Hippocampal formation (tissue), 2 donors: ENCODE results near the gene METRN.
"Not testable (repeated sequence)": the region's sequence is repeated elsewhere in the genome, so short reads cannot be mapped to it uniquely, and the experiment has no call there.

Source experiments
- DNase-seq, 2 donors: peaks; one replicate each; lab custom pipeline; 2025; lab: John Stamatoyannopoulos, UW

Gene METRN

DNA sequence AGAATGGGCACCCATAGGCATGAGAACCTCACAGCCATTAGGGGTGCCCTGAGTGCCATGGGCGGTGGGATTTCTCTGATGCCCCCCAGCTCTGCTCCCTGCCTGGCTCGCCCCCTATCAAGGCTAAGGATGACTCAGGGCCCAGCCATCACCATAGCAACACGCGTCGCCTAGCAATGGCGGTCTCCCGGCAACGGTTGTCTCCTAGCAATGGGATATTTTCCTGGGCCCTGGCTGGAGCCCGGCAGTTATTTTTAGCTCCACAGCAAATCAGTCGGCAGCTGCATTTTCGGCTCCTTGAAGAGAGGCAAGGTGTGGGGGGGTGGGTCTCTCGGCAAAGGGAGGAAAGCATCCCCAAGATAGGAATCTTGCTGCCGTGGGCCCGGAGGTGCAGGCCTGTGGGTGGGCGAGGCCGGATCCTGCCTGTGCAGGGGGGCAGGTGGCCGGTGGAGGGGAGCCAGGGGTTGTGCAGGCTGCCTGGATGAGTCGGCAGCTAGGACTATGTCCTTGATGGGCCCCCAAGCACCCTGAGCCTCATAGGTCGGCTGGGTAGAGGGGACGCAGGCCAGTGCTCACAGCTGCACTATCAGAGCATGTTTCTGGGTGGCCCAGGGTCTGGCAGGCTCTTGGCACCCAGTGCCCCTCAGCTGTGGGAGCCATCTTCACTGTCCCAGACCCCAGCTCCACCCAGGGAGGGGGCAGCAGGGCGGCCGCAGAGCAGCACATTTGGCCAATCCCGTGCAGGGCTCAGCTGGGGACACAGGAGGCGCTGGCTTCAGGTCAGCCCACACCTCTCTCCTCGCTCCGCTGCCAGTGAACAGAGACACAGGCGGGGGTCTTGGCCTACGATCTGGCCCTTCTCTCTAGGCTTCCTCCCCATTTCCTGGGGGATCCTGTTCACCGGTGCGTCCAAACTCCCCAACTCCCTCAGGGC, 5.1 kb upstream of the METRN start:
- peak; percentile 64 to 75 for DNase-seq

DNA sequence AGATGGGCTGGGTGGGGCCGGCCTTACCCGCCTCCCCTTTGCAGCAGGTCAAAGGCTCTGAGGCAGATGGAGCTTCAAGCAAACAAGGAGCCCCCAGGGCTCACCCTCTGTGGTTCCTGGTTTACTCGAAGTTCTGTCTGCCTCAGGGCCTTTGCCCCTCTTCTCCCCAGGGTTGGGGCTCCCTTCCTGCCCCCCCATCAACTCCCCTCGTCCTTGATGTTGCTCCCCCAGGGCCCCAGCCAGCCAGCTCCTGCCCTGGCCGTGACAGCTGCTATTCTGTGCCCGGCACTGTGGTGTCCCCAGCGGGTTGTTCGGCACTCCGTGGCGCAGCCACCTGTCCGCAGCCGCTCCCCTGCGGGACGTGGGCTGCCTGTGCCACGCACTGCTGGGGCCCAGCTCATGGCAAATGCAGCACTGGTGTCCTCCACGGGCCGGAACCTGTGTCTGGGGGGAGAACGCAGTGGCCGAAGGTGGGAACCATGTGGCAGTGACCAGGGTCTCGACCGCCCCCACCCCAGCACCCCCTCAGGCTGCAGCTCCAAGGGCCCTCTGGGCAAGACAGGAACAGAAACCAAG, 4.3 kb upstream of the METRN start:
- no peak for DNase-seq

DNA sequence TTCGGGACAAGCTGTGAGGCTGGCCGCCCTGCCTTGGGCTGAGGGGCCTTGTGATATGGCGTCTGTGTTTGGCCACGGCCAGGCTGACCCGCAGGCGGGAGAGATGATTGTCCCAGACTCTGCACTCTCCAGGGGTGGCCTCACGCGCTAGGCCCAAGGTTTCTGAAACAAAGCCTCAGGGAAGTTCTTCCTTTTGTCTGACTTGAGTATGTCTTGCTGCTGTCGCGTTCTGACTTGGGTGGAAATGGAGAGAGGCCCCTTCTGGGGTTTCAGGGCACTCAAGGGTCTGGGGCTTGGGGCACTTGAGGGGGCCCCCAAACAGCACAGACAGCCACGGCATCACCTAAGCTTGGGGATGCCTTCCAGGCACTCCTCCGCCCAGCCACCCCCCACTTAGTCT, 3.8 kb upstream of the METRN start:
- no peak for DNase-seq

DNA sequence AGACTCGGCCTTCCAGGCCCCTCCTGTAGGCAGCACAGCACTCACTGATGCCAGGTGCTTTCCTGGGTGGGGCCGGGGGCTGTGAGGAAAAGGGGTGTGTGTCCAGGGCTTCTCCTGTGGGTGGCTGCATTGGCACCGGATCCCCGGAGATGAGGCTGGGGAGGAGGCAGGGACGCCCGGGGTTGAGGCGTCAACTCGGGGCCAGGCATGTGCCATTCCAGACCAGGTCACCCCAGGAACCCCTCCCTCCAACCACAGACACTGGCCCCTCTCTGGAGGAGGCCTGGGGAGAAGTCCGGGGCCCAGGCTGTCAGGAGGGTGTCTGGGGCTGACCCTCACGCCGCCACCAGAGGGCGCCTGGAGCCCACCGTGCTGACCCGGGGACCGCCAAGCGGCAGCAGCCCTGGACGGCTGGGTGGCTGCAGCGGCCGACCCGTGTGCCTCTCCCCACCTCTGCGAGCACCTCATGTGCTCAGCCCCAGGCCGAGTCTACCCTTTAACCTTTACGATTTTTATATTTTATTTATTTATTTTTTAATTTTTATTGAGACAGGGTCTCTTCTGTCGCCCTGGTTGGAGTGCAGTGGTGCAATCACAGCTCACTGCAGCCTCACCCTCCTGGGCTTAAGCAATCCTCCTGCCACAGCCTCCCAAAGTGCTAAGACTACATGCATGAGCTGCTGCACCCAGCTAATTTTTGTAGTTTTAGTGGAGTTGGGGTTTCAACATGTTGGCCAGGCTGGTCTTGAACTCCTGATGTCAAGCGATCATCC, 3.2 kb upstream of the METRN start:
- DNase-seq: peak in 1 of 2 donors; percentile 63

DNA sequence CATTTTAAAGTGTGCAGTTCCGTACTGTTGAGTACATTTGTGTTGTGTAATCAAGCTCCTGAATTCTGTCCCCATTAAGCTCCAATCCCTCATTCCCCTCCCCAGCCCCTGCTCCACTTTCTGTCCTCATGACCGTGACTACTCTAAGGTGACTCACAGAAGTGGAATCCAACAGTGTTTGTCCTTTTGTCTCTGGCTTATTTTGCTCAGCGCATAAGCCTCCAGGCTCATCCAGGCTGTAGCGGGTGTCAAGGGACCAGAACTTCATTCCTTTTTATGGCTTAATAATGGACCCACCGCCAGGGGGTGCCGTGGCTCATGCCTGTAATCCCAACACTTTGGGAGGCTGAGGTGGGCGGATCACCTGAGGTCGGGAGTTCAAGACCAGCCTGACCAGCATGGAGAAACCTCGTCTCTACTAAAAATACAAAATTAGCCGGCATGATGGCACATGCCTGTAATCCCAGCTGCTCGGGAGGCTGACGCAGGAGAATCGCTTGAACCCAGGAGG, 2.1 kb upstream of the METRN start:
- DNase-seq: not testable (repeated sequence)

DNA sequence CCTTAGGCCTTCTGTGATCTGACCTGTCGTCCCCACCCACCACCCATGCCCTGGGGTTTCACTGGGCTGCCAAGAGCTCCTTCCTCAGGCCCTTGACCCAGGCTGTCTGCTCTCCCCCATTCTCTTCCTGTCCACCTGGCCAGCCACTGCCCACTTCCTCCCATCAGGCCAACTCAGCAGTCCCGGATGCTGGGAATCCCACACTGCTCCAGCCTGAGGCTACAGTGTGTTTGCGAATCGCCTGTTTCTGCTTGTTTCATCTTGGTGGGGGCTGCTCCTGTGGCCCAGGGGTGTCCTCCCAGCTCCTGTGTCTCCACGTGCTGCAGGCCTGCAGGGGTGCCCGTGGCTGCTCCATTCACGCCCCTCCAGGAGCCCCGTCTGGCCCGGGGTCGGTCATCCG, 839 bp upstream of the METRN start:
- DNase-seq: no peak

DNA sequence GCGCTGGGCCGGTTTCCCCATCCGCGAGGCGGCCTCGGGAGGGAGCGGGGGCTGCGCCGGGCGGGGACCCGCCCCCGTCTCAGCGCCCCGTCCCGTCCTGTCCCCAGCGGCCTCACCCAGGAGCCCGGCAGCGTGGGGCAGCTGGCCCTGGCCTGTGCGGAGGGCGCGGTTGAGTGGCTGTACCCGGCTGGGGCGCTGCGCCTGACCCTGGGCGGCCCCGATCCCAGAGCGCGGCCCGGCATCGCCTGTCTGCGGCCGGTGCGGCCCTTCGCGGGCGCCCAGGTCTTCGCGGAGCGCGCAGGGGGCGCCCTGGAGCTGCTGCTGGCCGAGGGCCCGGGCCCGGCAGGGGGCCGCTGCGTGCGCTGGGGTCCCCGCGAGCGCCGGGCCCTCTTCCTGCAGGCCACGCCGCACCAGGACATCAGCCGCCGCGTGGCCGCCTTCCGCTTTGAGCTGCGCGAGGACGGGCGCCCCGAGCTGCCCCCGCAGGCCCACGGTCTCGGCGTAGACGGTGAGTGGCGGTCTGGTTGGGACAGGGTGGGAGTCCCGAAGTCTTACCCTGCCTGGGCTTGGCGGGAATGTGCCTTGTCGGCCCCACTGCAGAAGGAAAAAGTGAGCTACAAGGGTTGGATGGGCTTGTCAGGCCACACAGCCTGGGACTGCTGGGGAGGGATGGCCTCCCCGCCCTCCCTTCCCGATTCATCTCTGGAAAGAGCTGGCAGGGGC, 720 bp downstream of the METRN start:
- no peak for DNase-seq

DNA sequence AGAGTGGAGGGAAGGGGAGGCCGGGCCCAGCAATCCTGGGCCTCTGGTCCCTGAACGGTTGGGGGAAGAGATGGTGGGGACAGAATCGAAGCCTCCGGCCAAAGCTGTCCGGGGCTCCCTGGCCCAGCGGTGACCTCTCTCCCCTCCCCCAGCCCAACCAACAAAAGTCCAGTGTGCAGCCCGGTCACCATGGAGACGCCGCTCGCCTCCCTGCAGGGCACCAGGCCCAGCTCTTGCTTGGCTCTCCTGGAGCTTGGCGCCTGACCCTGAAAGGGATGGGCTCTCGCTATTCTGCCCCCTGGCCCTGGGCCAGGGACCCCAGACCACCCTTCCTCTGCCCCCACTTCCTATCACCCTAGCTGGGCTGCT, 1.3 kb downstream of the METRN start:
- DNase-seq: peak; percentile 86 to 89

DNA sequence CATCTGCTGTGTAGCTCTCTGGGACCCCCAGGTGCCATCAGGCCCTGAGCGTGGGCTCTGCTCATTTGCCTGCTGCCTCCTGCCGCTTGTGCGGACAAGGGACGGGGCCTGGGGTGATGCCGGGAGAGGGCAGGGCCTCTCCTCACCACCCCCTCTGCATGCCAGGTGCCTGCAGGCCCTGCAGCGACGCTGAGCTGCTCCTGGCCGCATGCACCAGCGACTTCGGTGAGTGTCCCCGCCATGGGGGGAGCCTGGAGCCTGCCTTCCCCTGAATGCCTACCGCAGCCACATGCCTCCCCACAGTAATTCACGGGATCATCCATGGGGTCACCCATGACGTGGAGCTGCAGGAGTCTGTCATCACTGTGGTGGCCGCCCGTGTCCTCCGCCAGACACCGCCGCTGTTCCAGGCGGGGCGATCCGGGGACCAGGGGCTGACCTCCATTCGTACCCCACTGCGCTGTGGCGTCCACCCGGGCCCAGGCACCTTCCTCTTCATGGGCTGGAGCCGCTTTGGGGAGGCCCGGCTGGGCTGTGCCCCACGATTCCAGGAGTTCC, 1.9 kb downstream of the METRN start:
- no peak for DNase-seq

DNA sequence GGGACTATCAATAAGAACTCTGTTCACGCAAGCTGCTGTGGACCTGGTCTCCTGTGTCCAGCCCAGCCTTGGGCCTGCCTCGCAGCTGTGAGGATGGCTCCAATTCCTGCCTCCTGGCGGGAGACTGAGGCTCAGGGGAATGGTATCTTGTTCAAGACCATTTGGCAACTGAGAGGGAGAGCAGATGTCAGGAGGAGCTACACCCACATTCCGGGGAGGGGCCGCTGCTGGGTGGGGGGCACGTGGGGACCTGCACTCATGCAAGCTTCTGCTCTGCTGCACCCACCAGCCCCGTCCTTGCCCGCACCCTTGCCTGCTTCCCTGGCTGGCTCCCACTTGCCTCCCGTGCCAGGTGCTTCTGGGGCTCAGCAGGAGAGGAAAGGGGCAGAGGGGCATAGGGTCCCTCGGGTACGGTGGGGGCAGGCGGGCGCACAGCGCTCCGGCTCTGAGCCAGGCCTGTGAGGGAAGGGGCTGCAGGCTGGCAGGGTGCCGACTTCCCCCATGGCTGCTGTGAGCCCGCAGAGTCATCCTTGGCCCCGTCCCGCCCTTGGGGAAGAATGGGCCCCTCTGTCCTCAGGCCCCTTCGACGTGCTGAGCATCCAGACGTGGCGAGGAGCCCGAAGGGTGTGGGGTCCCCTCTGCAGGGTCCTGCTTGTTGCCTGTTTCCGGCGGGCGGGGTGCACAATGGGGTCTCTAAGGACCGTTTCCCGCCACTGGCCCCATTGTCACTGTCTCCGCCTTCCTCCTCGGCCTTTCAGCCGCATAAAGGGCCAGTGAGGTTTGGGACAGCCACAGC, 2.7 kb downstream of the METRN start:
- DNase-seq: no peak

DNA sequence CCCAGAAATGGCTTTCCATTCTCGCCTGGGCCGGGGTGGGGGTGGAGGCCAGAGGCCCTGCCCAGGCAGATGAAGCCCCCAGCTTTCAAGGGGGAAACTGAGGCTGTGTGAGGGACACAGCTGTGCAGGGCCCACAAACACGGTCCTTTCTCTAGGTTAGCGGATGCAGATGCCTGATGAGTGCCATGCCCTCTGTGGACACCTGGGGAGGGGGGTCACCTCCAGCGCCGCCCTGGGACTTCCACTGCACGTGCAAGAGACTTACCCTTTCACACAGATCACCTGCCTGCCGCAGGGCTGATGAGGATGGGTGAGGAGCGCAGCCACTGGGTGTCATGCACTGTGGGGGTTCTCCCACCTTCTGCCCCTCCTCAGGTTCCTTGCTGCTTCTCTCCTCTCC, 3.5 kb downstream of the METRN start:
- DNase-seq: no peak

DNA sequence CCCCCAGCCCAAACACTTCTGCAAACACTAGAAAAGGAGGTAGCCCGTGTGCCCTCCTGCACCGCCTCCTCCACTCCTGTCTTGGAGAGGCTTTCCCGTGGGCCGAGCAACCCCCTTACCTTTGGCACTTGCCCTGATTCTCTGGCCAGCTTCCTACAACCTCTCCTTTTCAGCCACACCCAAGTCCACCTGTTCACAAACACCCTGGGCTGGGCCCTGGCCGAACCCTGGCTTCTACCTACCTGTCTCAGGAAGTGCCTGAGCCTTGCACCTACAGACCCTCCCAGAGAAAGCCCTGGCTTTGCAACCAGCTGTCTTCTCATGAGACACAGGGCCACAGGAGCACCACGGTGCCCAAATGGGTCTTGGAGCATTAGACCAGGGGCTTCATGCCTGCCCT, 4.0 kb downstream of the METRN start:
- no peak for DNase-seq

DNA sequence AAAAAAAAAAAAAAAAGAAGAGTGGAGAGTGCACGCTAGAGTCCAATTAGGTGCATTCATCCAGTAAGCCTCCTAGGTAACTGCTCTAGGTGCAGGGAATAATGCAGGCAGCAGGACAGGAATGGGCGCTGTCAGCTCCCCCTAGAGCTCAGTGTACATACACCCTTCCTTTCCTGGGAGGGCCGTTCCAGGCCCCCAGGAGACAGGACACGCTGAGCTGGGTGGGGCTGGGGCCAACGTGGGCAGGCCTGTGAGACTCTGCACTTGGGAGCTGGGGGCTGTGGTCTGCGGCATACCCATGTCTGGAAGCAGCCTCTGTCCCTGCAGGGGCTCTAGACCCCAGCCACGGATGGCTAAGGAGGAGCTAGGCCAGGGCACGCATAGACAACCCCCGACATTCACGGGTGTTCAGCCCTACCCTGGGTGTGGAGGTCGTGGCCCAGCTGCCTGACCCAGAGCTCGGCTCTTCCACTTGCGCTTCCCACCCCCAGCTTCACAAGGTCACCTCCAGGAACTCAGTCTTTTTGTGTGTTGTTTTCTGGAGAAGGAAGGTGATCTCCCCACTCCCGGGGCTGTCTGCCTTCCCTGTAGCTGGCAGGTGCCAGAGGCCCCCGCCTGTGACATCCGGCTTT, 5.0 kb downstream of the METRN start:
- DNase-seq: no peak

DNA sequence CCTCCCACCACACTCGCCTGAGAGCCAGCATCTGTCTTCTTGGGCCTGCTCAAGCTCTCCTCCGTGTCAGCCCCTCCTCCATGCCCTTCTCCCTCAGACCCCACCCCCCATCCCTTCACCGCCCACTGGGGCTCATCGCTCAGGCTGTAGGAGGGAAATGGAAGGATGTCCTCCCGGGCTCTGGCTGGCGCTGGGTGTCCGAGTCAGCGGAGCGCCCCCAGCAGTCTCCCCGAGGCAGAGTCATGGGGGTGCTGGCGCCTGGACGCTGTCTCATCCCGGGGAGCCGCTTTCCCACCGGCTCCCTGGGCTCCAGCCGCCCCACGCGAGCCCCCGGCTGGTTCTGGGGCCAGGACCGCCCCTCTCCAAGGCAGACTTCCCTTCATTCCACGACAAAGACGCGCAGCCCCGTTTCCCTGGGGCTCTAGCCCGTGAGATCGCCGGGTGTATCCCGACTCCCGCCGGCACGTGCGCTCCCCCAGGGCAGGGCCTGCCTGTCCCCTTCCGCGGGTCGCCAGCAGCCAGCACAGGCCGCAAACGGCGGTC, 5.6 kb downstream of the METRN start:
- peak; percentile 41 to 52 for DNase-seq

DNA sequence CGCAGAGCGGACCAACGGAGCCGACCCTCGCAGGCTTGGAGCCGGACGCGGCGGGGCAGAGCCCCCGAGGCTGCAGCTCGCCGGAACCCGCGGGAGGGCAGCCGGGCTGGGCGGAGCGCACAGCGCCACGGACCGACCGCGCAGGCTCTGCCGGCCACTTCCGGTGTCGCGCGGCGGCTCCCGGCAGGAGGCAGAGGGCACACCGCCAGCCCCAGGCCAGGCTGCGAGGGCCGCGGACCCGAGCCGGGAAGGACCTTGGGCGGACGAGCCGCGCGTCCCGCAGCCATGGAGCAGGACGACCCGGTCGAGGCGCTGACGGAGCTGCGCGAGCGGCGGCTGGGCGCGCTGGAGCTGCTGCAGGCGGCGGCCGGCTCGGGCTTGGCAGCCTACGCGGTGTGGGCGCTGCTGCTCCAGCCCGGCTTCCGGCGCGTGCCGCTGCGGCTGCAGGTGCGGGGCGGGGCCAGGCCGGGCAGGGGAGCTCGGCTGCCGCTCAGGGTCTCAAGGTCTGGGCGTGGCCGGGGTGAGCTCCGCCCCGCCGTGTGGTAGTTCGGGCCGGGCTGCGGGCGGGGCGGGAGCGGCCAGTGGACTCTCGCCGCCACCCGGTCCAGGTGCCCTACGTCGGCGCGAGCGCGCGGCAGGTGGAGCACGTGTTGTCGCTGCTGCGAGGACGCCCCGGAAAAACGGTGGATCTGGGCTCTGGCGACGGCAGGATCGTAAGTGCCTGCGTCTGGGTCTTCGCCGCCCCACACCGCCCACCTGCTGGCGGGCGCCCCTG, 6.3 kb downstream of the METRN start, which contains the start of gene ANTKMT:
TSS of gene ANTKMT (plus strand) at position 157 of the 775 bp plus-strand sequence. CDS start at position 286, 129 bp downstream.
- DNase-seq: peak; percentile 58 to 77

DNA sequence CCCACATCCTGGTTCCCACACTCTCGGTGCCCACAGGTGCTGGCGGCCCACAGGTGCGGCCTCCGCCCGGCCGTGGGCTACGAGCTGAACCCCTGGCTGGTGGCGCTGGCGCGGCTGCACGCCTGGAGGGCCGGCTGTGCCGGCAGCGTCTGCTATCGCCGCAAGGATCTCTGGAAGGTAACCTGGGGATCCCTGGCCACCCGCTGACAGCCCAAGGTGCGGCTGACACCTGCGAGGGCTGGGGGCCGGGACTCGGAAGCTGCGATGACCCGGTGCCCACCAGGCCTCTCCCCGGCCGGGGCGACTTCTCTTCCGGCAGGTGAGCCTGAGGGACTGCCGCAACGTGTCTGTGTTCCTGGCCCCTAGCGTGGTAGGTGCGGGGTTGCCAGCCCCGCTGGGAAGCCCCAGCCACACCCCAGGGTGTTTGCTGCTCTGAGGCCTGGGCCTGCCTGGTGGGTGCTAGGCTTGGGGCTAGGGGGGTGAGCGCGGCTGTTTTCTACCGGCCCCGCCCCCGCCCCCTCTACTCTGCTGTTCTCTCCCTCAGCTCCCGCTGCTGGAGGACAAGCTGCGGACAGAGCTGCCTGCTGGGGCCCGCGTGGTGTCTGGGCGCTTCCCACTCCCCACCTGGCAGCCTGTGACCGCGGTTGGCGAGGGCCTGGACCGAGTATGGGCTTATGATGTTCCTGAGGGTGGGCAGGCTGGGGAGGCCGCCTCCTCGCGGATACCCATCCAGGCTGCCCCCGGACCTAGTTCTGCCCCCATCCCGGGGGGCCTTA, 7.0 kb downstream of the METRN start:
- DNase-seq: no peak

DNA sequence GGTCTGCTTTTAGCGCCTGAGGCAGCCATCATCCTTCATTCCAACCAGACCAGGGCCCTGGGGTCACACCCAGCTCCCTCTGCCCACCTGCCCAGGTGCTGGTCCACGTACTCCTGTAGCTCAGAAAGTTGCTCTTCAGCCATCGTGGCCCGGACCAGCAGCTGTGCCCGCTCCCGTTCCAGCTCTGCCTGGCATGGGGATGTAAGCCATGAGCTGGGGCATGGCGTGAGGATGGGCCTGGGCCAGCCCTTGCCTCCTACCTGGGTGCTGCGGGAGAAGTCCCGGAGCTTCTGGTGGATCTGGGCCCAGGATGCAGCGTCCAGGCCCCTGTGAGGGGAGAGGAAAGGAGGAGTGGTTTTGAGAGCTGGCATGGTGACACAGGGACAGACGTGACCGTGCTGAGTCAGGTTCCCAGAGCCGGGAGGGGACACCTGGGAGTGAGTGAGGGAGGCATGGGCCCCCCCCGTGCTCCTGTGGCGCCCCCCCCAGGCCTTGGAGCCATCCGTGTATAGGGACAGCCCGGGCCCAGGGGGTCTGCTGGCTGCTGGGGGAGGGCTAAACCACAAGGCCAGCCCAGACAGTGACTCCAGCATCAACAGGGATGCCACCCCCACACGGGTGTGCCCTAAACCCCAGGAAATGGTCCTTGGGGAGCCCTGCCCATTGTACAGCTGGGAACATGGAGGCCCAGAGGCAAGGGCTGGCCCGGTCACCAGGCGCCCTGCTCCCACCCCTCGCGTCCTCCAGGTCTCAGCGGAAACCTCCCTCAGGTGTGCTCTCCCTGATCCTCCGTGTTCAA, 8.1 kb downstream of the METRN start:
- DNase-seq: no peak
